HepG2 (cell line): Measurements from ENCODE around the gene TTLL11. TPM values are rescaled to one million over a fixed set of nuclear protein-coding genes. Genes with fewer than 3 reads are reported as not detected.

ENCODE experiments used
- ATAC-seq: fragments of 200-7000 bp; cut with Tn5 transposase; 3 replicates; pipeline ENCODE4 v1.9.1; 2020; ENCODE audit warnings: mild to moderate bottlenecking, moderate library complexity
- BruUV-seq: library from RNA; stranded (reverse); fragments of 400-500 nt; replicated peaks from 2 replicates; lab custom pipeline; 2021; lab: Mats Ljungman, UMichigan
- CTCF ChIA-PET: fragments of 300-600 bp; formaldehyde crosslinking; extraction: SDS; loops from one replicate; lab custom pipeline; 2021; ENCODE audit warnings: low total read pairs, inconsistent platforms, low intra/inter-chr PET ratio; lab: Yijun Ruan, JAX
- POLR2A ChIA-PET: fragments of 350-600 bp; sonication (Branson Sonifier 250); formaldehyde crosslinking; loops from one replicate; lab custom pipeline; 2020; ENCODE audit warnings: antibody characterized with exemption, inconsistent platforms; lab: Yijun Ruan, JAX
- DNase-seq: peaks from one replicate; pipeline ENCODE4 v3.0.0-alpha.2; 2015; ENCODE audit warnings: low spot score
- FAIRE-seq: peaks from 3 replicates; lab custom pipeline; 2011; peaks lifted over from hg19 to GRCh38; lab: Jason Lieb, UNC
- H2AFZ ChIP-seq: one replicate; pipeline ENCODE4 v1.6.1; 2011; ENCODE audit warnings: low read length, inconsistent platforms
- H3K27ac ChIP-seq: fragments of 300-600 bp; 3 replicates; pipeline ENCODE4 v1.8.0; 2011; ENCODE audit warnings: mixed run types, mild to moderate bottlenecking, mixed read lengths, low read length, inconsistent platforms; ENCODE audit not compliant: insufficient read depth; ENCODE audit errors: extremely low read length
- H3K27me3 ChIP-seq, 2 experiments: fragments of 200-600 bp in 1 of 2; 2 replicates in 1 of 2; 3 replicates in 1 of 2; pipeline versions ENCODE4 v1.6.0 to v1.8.0; 2011; ENCODE audit warnings: low read length in 2 of 2, mild to moderate bottlenecking in 2 of 2, moderate library complexity in 2 of 2, inconsistent platforms in 1 of 2; ENCODE audit not compliant: insufficient read depth in 2 of 2, control insufficient read depth in 1 of 2
- H3K36me3 ChIP-seq, 2 experiments: fragments of 200-600 bp in 1 of 2; replicated peaks in 1 of 2; 2 replicates in 1 of 2; 3 replicates in 1 of 2; pipeline versions ENCODE4 v1.5.1 to v1.8.0; 2011; ENCODE audit warnings: low read length in 2 of 2, inconsistent platforms in 1 of 2; ENCODE audit not compliant: insufficient read depth in 2 of 2, control insufficient read depth in 1 of 2
- H3K4me1 ChIP-seq: 2 replicates; pipeline ENCODE4 v1.5.1; 2012; ENCODE audit warnings: low read length, inconsistent platforms; ENCODE audit not compliant: insufficient read depth
- H3K4me2 ChIP-seq: 2 replicates; pipeline ENCODE4 v1.6.0; 2011; ENCODE audit warnings: low read depth, low read length, inconsistent platforms
- H3K4me3 ChIP-seq, 3 experiments: fragments of 200-600 bp in 1 of 3; sonication (generic), shearing (Covaris generic) in 1 of 3; replicated peaks in 1 of 3; 2 replicates each; pipeline ENCODE4 v1.5.1; 2011 to 2016; ENCODE audit warnings: low read length in 3 of 3, inconsistent platforms in 2 of 3, low read depth in 2 of 3, mild to moderate bottlenecking in 2 of 3, control low read depth in 1 of 3, mixed read lengths in 1 of 3; ENCODE audit not compliant: insufficient read depth in 1 of 3
- H3K79me2 ChIP-seq: one replicate; pipeline ENCODE4 v1.6.1; 2011; ENCODE audit warnings: low read length, inconsistent platforms; ENCODE audit not compliant: insufficient read depth
- H3K9ac ChIP-seq: 2 replicates; pipeline ENCODE4 v1.6.0; 2011; ENCODE audit warnings: mild to moderate bottlenecking, low read depth, low read length, inconsistent platforms; ENCODE audit not compliant: insufficient read depth
- H3K9me3 ChIP-seq: 2 replicates; pipeline ENCODE4 v1.5.1; 2012; ENCODE audit warnings: mild to moderate bottlenecking, low read length
- H4K20me1 ChIP-seq: 2 replicates; pipeline ENCODE4 v1.6.0; 2011; ENCODE audit warnings: inconsistent platforms, mild to moderate bottlenecking, low read length, moderate library complexity; ENCODE audit not compliant: insufficient read depth
- GATAD1 ChIP-seq: IDR thresholded peaks from 2 replicates; pipeline ENCODE4 v1.6.1; 2016; ENCODE audit warnings: missing genetic modification reagents, missing compliant biosample characterization
- MYC ChIP-seq: sonication (generic); formaldehyde crosslinking; IDR thresholded peaks from 2 replicates; pipeline ENCODE4 v1.9.0; 2021; ENCODE audit warnings: missing genetic modification reagents, borderline replicate concordance
- NFE2 ChIP-seq: sonication (generic); formaldehyde crosslinking; IDR thresholded peaks from 2 replicates; pipeline ENCODE4 v1.4.0; 2020; ENCODE audit warnings: missing genetic modification reagents
- SAP130 ChIP-seq: IDR thresholded peaks from 2 replicates; pipeline ENCODE4 v1.6.1; 2016; ENCODE audit warnings: low read depth
- SP140L ChIP-seq: sonication (generic); formaldehyde crosslinking; IDR thresholded peaks from 2 replicates; pipeline ENCODE4 v1.4.0; 2020; ENCODE audit warnings: missing genetic modification reagents, borderline replicate concordance
- ZBTB46 ChIP-seq: sonication (generic); formaldehyde crosslinking; IDR thresholded peaks from 2 replicates; pipeline ENCODE4 v1.4.0; 2020; ENCODE audit warnings: mild to moderate bottlenecking, missing genetic modification reagents, borderline replicate concordance
- ZNF234 ChIP-seq: sonication (generic); formaldehyde crosslinking; conservative IDR thresholded peaks from 2 replicates; pipeline ENCODE4 v1.5.1; 2020; ENCODE audit warnings: mild to moderate bottlenecking, missing genetic modification reagents
- ZNF263 ChIP-seq: sonication (generic); formaldehyde crosslinking; IDR thresholded peaks from 2 replicates; pipeline ENCODE4 v1.4.0; 2020; ENCODE audit warnings: missing genetic modification reagents
- ZNF616 ChIP-seq: sonication (generic); formaldehyde crosslinking; IDR thresholded peaks from 2 replicates; pipeline ENCODE4 v1.5.0; 2020; ENCODE audit warnings: low read depth, mild to moderate bottlenecking, missing genetic modification reagents
- WGBS: methylation state at CpG from one replicate; pipeline ENCODE4 v1.1.6; 2017; ENCODE audit warnings: low lambda C conversion rate; 5-methylcytosine and 5-hydroxymethylcytosine counted together
- in situ Hi-C: cut with HindIII; loops from 2 replicates; pipeline ENCODE4 v1.10.0; 2017; ENCODE audit warnings: low pct_unique_long_range_greater_than_20kb; ENCODE audit not compliant: extremely low pct_ligation_motif_present
- intact Hi-C: fragments of 100-400 bp; cut with micrococcal nuclease; formaldehyde crosslinking; loops from one replicate; pipeline ENCODE4 v1.10.0; 2022; ENCODE audit not compliant: unreplicated experiment
- polyA plus RNA-seq, 8 experiments: library from polyadenylated mRNA; depleted of rRNA in 3 of 8; stranded (reverse) in 7 of 8; unstranded in 1 of 8; fragments of >200 nt; fragmentation: Illumina TruSeq in 4 of 8; extraction: Trizol in 4 of 8; gene quantifications; 2 replicates each; pipeline versions ENCODE4 v1.2.1 to v1.2.3, GENCODE V29; 2011 to 2016; ENCODE audit warnings: low read depth in 4 of 8, missing spikeins in 1 of 8, mixed read lengths in 1 of 8; ENCODE audit not compliant: insufficient read depth in 1 of 8
- total RNA-seq, 5 experiments: library from RNA; depleted of rRNA; stranded (reverse); fragments of >200 nt; fragmentation: Illumina TruSeq; extraction: Trizol; gene quantifications; 2 replicates each; pipeline ENCODE4 v1.2.3, GENCODE V29; 2016; ENCODE audit warnings: low read depth in 1 of 5

The TTLL11 gene
- total and polyA plus RNA-seq, 2 of the 13 experiments (the other 11 are each of a cell fraction or from before 2014, with no cell fraction given) = 4.5 to 5.2 TPM

GRCh38 chr9:121943463-121943862, 149.6 kb downstream of the TTLL11 start:
- H3K4me2 ChIP-seq = no peak overlapping the region

More at GRCh38 chr9:121943463-121943862, 149.6 kb downstream of the TTLL11 start:
- 83% methylated on average over 2 of the region's 2 CpGs for WGBS
- DNase-seq = no peak
- peaks cover 0 to 1% of the 10 kb centered on the region in 2 experiments; a peak in 2 of 5 replicates for H3K27me3 ChIP-seq
- intact Hi-C loops = no loop called here
- H3K27ac ChIP-seq = no peak overlapping the region
- no peaks in the 10 kb centered on the region for H4K20me1 ChIP-seq
- no peaks in the 10 kb centered on the region for H3K36me3 ChIP-seq
- H3K4me3 ChIP-seq = no peak overlapping the region
- TF ChIP-seq MYC (CRISPR knock-in tag) = no peak
- no peak for TF ChIP-seq NFE2 (CRISPR knock-in tag)
- no peak for TF ChIP-seq SP140L (CRISPR knock-in tag)
- no peak for TF ChIP-seq SAP130 (CRISPR knock-in tag)
- TF ChIP-seq ZNF616 (CRISPR knock-in tag) = no peak
- TF ChIP-seq GATAD1 (CRISPR knock-in tag) = no peak
- TF ChIP-seq ZNF234 = no peak
- TF ChIP-seq ZNF263 (CRISPR knock-in tag) = no peak
- no peak for TF ChIP-seq ZBTB46
- TF ChIP-seq, all 625 proteins: peak for 0
- in situ Hi-C loops = no loop called here
- FAIRE-seq (no peak), ATAC-seq (no peak)
- ChIA-PET CTCF (no interaction called here), POLR2A (no interaction called here)
- no TSS peak for BruUV-seq
- no peak overlapping the region for H2AFZ ChIP-seq
- H3K4me1 ChIP-seq = peaks cover 20% of the 10 kb centered on the region
- no peaks in the 10 kb centered on the region for H3K79me2 ChIP-seq
- no peaks in the 10 kb centered on the region for H3K9me3 ChIP-seq
- no peak overlapping the region for H3K9ac ChIP-seq
